Activated naive CD4-positive, alpha-beta T cell treated with anti-CD3 and anti-CD28 coated beads, Interleukin-2, amount 10 ng/mL, durations not matched to agents 7 days and 5 days (primary cell): Measurements from ENCODE around the gene SERPING1.

ENCODE experiments used
- CTCF ChIA-PET: fragments of 350-600 bp; sonication (Branson Sonifier 250); formaldehyde crosslinking; loops from one replicate; lab custom pipeline; 2021; ENCODE audit warnings: antibody characterized with exemption; lab: Charles Lee
- DNase-seq: peaks from one replicate; pipeline ENCODE4 v3.0.0-alpha.2; 2020
- H3K27ac Mint-ChIP-seq: one replicate; pipeline ENCODE4 v1.8.0; 2021; ENCODE audit warnings: mild to moderate bottlenecking, moderate library complexity, mixed read lengths
- H3K27me3 Mint-ChIP-seq: one replicate; pipeline ENCODE4 v1.8.0; 2021; ENCODE audit warnings: mild to moderate bottlenecking, mixed read lengths
- H3K36me3 Mint-ChIP-seq: one replicate; pipeline ENCODE4 v1.8.0; 2021; ENCODE audit warnings: mixed read lengths
- H3K4me1 Mint-ChIP-seq: one replicate; pipeline ENCODE4 v1.8.0; 2021; ENCODE audit warnings: mixed read lengths
- H3K4me3 Mint-ChIP-seq: one replicate; pipeline ENCODE4 v1.8.0; 2021; ENCODE audit warnings: mild to moderate bottlenecking, moderate library complexity, mixed read lengths
- H3K9me3 Mint-ChIP-seq: one replicate; pipeline ENCODE4 v1.8.0; 2021; ENCODE audit warnings: mixed read lengths

Gene SERPING1

DNA sequence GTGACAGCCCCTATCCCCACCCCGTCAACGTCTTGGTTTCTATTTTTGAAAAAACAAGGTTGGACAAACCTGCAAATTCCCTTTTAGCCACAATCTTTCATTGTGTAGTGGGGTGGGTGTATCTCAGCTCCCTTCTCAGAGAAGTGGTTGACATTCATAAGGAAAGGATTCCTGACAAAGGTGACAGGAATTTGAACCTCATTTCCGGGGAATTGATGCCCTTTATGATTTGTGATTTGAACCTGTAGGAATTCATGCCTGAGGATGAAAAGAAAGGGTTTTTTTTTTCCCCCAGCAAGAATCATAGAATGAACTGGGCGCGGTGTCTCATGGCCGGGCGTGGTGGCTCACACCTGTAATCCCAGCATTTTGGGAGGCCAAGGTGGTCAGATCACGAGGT, 37.8 kb downstream of the SERPING1 start:
- Mint-ChIP-seq H3K4me1 (peaks cover 18% of the 10 kb centered on the region), H3K27ac (no peak overlapping the region), H3K27me3 (peaks cover 78% of the 10 kb centered on the region), H3K36me3 (no peaks in the 10 kb centered on the region), H3K9me3 (no peaks in the 10 kb centered on the region), H3K4me3 (no peak overlapping the region)
- no peak for DNase-seq
- CTCF ChIA-PET: interaction anchor here (0.7 to 1.2 kb wide), 2 partner anchors 9 to 13 kb away, joined by 3 to 4 read pairs; no protein-coding TSS in a partner anchor

DNA sequence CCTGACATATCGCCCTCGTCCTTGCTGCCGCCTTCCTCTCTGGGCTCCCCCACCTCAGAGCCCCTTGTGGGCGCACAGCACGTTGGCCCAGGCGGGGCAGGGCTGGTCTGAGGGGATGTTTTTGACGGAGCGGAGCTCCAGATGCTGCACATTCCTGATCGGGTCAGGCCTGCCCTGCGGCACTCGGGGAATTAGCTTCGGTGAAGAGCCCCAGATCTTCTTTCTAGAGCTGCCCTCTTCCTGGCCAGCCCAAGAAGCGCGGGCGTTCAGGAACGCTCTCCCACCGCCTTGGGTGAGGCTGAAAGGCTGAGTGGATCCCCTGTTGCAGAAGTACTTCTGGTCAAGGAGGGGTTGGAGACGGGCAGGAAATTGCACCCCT, 40.1 kb downstream of the SERPING1 start:
- no peaks in the 10 kb centered on the region for H3K36me3 Mint-ChIP-seq

DNA sequence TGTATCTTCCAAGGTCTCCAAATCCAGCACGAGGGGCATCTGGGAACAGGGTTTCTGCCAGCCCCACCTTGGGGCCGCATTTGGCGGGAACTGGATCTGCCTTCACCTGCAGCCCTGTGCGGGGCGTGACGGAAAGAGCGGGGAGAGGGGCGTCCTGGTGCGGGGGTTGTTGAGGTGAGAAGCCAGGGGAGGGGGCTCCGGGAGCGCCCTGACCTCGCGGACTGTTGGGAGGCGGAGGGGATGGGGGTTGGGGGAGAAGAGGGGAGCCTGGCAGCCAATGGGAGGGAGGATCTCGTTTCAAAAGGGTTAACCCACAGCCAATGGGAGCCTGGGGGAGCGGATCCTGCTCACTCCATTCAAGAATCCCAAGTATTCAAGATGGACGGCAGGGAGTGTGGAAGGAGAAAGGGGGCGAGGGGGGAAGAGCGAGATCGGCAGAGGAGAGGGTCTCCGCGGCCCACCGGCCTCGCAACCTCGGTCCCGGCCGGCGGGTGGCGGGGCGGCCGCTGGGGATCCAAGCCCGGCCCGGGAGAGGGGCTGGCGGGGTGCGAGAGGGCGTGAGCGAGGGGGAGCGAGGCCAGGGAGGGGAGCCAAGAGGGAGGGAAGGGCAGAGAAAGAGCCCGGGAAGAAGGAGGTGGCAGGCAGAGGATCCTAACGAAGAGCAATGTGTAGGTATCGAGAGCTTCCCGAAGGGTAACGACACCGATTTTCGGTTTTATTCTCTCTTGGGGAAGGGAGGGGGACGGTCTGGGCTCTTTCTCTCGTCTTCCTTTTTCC, 40.7 kb downstream of the SERPING1 start:
- CTCF ChIA-PET: interaction anchor here (1.0 to 7.6 kb wide), 6 partner anchors 10 to 180 kb away, joined by 3 to 266 read pairs (median 28); partner anchors contain the start of genes RTN4RL2 and UBE2L6
- Mint-ChIP-seq H3K4me1 (peaks cover 28% of the 10 kb centered on the region), H3K27me3 (peaks cover 76% of the 10 kb centered on the region), H3K36me3 (no peaks in the 10 kb centered on the region), H3K9me3 (no peaks in the 10 kb centered on the region), H3K27ac (peak overlapping the region; percentile 70), H3K4me3 (peak overlapping the region; percentile 83)
- peak; percentile 45 for DNase-seq

More for the DNA sequence above, 40.1 kb downstream of the SERPING1 start:
- CTCF ChIA-PET: interaction anchor here (1.5 to 2.1 kb wide), 2 partner anchors 69 to 163 kb away, joined by 6 to 13 read pairs; partner anchors contain the start of gene UBE2L6
- DNase-seq: no peak
- no peak overlapping the region for H3K27ac Mint-ChIP-seq
- no peaks in the 10 kb centered on the region for H3K9me3 Mint-ChIP-seq
- H3K27me3 Mint-ChIP-seq: peaks cover 76% of the 10 kb centered on the region
- peaks cover 28% of the 10 kb centered on the region for H3K4me1 Mint-ChIP-seq
- H3K4me3 Mint-ChIP-seq: peak overlapping the region; percentile 83

DNA sequence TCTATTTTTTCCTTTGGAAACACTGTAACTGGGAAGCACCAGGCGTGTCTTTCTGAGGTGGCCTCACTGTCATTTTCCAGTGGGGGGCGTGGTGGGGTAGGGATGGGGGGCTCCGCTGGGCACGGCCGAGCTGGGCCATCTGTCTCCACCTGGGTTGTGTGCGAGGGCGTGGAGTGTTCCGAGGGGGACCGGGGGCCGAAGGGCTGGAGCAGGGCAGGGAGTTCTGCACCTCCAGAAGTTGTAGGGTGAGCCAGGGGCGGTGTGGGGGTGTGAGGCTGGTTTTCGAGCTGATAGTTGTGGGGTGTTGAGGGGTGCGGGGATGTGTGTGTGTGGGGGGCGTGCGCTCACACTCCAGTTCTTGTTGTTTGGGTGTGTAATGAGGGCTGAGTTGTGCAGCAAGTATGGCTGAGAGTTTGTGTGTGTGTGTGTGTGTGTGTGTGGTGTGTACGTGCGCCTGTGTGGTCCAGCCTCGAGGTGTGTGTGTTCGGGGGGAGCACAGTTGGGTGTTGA, 41.4 kb downstream of the SERPING1 start:
- DNase-seq: peak; percentile 30
- CTCF ChIA-PET: interaction anchor here (1.0 to 7.6 kb wide), 9 partner anchors 8 to 885 kb away, joined by 3 to 266 read pairs (median 8); partner anchors contain the start of genes RTN4RL2 and UBE2L6
- Mint-ChIP-seq H3K9me3 (no peaks in the 10 kb centered on the region), H3K27ac (no peak overlapping the region), H3K36me3 (no peaks in the 10 kb centered on the region), H3K4me1 (peaks cover 28% of the 10 kb centered on the region), H3K27me3 (peaks cover 76% of the 10 kb centered on the region), H3K4me3 (peak overlapping the region; percentile 83)

DNA sequence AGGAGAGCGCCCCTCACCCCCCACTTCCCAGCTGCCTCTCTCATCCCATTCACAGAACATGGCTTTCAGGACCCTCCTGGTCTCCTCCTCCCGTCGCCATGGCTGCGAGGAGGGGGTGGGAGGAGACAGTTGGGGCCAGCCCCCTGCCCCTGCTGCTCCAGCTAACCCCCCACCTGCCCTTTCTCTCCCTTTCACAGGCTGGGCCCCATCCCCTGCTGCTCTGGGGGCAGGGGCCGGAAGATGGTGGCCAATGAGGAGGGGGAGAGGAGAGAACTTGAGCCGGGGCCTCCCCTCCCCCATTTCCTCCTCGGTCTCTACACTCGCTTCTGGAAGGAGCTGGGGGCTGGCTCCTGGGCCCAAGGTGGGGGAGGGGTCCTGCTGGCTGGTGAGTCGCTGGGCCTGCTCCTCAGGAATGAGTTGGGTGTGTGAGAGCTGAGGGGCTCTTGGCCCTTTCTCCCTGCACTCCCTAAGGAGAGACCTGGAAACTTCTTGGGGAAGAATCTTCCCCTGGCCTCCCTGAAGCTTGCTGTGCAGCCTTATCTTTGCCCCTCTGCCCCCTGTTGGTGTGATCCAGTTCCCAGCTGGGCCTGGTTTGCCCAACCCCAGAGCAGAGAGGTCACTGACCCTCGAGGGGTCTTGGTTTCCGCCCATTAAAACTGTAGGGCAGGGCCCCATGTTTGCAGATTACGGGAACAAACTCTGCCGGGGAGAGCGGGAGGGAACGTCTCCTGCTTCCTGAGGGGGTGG, 42.0 kb downstream of the SERPING1 start:
- Mint-ChIP-seq H3K9me3 (no peaks in the 10 kb centered on the region), H3K36me3 (no peaks in the 10 kb centered on the region), H3K4me1 (peaks cover 28% of the 10 kb centered on the region)

DNA sequence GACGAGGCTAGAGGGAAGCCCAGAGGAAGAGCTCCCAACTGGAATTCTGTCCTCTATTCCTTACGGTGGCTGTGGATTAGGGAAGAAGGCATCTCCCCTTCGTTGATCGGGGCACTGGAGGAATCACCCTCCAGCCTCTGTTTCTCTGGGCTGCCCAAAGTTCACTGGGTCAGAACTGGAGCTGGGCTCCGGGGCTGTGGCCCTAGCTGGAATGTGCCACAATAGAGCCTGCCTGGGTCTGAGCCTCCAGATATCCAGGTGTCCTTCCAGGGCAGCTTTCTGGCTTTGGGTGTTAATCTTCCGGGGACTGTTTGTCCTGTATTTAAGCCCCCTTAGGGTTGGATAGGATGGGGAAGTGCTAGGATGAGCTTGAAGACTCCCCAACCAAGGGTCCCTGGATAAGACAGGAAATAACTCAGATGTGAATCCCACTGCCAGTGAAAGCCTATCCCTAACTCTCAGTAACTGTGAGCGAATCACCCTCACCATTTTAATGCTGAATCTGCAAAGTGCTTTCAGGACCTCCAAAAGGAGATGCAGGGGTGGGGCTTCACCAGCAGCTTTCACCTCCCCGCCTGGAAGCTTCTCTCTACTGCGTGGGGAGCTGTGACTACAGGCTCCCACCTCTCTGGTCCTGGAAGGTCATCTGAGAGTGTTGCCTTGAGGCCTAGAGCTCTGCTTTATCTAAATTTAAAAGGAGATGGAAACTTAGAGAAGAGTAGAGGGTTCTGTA, 42.7 kb downstream of the SERPING1 start:
- H3K9me3 Mint-ChIP-seq: no peaks in the 10 kb centered on the region
- no peak for DNase-seq
- H3K4me3 Mint-ChIP-seq: peak overlapping the region; percentile 83
- peaks cover 72% of the 10 kb centered on the region for H3K27me3 Mint-ChIP-seq
- peaks cover 28% of the 10 kb centered on the region for H3K4me1 Mint-ChIP-seq
- H3K36me3 Mint-ChIP-seq: no peaks in the 10 kb centered on the region
- H3K27ac Mint-ChIP-seq: no peak overlapping the region
- CTCF ChIA-PET: interaction anchor here (0.7 to 7.6 kb wide), 25 partner anchors 8 to 1465 kb away, joined by 3 to 266 read pairs (median 4); partner anchors contain the start of genes RTN4RL2, TIMM10 and UBE2L6

More for the DNA sequence above, 42.0 kb downstream of the SERPING1 start:
- Mint-ChIP-seq H3K4me3 (peak overlapping the region; percentile 83), H3K27ac (peak overlapping the region; percentile 42), H3K27me3 (peaks cover 70% of the 10 kb centered on the region)
- CTCF ChIA-PET: interaction anchor here (1.0 to 7.6 kb wide), 14 partner anchors 8 to 1466 kb away, joined by 3 to 266 read pairs (median 4); partner anchors contain the start of genes RTN4RL2 and UBE2L6
- peak; percentile 39 for DNase-seq

DNA sequence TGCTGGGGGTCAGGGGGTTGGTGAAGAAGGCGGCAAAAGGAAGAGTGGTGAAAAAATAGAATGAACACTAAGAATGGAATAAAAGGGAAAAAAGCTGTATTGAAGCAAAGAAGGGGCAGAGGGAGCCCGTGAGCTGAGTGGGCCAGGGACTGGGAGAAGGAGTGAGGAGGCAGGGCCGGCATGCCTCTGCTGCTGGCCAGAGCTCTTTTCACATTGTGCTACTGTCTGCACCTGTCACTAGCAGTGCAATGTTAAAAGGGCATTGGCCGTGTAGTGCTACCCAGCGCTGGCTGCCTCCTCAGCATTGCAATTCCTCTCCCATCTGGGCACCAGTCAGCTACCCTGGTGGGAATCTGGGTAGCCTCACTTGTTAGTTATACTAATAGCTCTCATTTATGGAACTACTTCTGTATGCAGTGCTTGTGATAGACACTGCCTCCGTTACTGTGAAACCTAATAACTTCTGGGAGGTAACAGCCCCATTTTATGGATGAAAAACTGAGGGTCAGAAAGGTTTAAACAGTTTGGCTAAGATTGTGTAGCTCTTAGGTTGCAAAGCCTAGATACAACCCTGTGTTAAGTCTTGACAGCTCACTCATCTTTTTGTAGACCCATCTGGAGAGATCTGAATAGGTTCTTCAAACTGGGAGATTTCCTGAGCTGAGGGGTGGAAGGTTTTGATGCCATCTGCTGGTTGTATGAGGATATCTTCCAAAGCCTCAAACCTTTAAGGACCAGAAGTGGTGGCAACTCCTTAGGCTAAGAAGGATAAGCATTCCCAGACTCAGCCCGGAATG, 43.7 kb downstream of the SERPING1 start:
- Mint-ChIP-seq H3K4me3 (no peak overlapping the region), H3K36me3 (no peaks in the 10 kb centered on the region), H3K27ac (no peak overlapping the region), H3K4me1 (peaks cover 32% of the 10 kb centered on the region), H3K27me3 (peaks cover 81% of the 10 kb centered on the region), H3K9me3 (no peaks in the 10 kb centered on the region)
- peak; percentile 47 for DNase-seq
- CTCF ChIA-PET: interaction anchor here (0.6 to 7.6 kb wide), 24 partner anchors 10 to 298 kb away, joined by 3 to 266 read pairs (median 4); partner anchors contain the start of genes CLP1, RTN4RL2 and UBE2L6

DNA sequence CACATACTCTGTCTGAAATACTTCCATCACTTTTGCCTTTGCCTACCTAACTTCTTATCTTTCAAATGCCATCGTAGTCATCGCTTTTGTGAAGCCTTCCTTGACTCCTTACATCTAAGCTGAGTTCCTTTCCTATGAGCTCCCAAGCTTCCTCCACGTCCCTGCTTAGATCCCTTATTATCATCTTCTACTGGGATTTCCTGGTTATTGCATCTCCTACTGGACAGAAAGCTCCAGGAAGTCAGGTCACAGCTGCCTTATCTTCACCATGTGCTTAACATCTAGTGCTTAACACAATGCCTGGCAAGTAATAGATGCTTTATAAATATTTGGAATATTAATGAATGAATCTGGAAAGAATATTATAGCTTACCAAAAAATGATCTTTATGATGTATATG, 46.3 kb downstream of the SERPING1 start:
- H3K27ac Mint-ChIP-seq: no peak overlapping the region
- H3K36me3 Mint-ChIP-seq: no peaks in the 10 kb centered on the region
- no peak for DNase-seq
- peaks cover 81% of the 10 kb centered on the region for H3K27me3 Mint-ChIP-seq
- H3K4me1 Mint-ChIP-seq: peaks cover 44% of the 10 kb centered on the region
- CTCF ChIA-PET: interaction anchor here (0.9 to 7.6 kb wide), 24 partner anchors 9 to 881 kb away, joined by 3 to 266 read pairs (median 6); partner anchors contain the start of genes CLP1, SLC43A1 and UBE2L6
- no peak overlapping the region for H3K4me3 Mint-ChIP-seq
- no peaks in the 10 kb centered on the region for H3K9me3 Mint-ChIP-seq

DNA sequence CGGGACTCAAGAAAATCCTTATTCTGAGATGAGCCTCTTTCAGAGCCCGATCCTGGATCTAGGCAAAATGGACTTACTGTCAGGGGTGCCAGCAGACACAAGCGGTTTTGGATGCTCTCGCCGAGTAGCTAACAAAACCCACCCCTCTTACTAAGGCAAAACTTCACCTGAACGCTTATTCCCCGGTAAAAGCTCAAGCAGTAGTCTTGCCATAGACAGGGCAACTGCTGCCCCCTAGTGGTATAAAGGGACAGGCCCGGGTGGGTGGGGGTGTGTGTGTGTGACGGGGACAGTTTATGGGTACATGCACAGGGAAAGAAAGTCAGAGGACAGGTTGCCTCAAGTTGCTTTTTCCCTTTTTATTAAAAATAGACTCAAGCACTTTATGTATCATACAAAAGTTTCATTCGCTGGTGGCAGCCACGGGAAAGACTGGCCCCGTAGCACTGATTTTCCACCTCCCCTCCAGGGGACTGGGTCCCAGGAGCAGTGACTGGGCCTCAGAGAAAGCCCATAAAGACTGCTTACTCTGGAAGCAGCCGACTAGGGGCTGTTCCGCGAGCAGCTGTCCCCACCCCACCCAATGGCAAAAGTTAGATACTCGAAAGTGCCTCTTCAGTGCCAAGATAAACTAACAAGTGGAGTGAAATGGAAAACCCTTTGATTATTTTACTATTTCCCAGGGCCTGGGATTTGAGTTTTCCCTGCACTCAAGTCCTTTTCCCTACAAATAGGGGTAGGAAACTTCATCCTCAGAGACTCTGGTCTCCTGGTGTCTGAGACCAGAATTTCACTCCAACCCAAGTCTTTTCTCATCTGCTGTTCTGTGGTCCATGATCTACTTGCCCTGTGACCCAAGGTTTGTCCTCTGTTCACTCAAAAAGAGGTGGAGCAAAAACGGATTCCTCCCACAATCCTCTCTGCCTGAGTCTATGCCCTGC, 47.5 kb downstream of the SERPING1 start:
- peak; percentile 92 for DNase-seq
- no peaks in the 10 kb centered on the region for H3K9me3 Mint-ChIP-seq
- no peaks in the 10 kb centered on the region for H3K36me3 Mint-ChIP-seq
- peaks cover 81% of the 10 kb centered on the region for H3K27me3 Mint-ChIP-seq
- peaks cover 47% of the 10 kb centered on the region for H3K4me1 Mint-ChIP-seq
- CTCF ChIA-PET: interaction anchor here (0.6 to 7.6 kb wide), 33 partner anchors 9 to 879 kb away, joined by 3 to 266 read pairs (median 4); partner anchors contain the start of genes CLP1, SLC43A1 and UBE2L6
- H3K4me3 Mint-ChIP-seq: no peak overlapping the region
- no peak overlapping the region for H3K27ac Mint-ChIP-seq

DNA sequence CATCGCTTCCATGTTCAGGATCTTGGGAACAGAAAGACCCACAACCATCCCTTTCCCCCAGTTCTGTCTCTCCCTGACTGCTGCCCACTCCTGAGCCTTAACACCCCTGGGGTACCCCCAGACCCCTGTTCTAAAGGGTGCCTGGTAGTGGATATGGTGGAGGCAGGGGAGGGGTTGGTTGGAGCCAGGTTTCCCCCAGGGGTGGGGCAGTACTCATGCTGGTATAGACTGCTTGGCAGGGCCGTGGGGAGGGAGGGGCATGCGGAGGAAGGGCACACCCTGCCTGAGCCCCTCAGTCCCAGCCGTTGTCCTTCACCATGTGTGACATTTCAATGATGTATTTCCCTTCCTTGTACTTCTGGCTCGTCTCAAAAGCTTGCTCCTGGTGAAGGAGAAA, 48.2 kb downstream of the SERPING1 start:
- Mint-ChIP-seq H3K9me3 (no peaks in the 10 kb centered on the region), H3K4me1 (peaks cover 51% of the 10 kb centered on the region), H3K36me3 (no peaks in the 10 kb centered on the region), H3K27ac (no peak overlapping the region), H3K4me3 (no peak overlapping the region), H3K27me3 (peaks cover 82% of the 10 kb centered on the region)
- no peak for DNase-seq
- CTCF ChIA-PET: interaction anchor here (1.7 to 7.6 kb wide), 6 partner anchors 74 to 189 kb away, joined by 7 to 266 read pairs (median 16); partner anchors contain the start of gene UBE2L6

DNA sequence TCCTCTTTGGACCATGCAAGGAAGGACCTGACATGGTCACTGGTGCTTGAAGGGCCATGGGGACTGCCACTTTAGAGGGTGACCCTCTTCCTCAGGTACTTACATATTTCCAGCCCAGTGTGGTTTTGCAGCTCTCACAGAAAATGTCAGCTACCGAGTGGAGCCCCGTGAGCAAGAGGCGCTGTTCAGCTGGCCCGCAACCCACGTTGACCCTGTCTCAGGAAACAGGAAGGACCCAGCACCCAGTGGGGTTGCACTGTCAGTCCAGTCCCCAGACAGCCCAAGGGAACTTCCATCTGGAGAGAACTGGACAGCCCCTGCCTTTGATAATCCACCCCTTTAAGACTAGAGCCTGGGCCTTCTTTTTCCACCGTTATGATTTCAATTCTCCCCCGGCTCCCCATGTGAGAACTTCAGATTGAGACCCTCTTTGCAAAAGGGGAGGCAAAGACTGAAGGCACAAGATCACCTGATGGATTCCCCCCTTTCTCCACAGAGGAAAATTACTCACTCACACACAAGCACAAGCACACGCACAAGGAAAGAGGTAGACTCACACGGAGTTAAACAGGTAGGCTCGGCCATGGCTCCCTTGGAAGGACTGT, 48.8 kb downstream of the SERPING1 start:
- Mint-ChIP-seq H3K4me3 (no peak overlapping the region), H3K27ac (no peak overlapping the region)

More for the DNA sequence above, 48.8 kb downstream of the SERPING1 start:
- H3K36me3 Mint-ChIP-seq: no peaks in the 10 kb centered on the region
- CTCF ChIA-PET: interaction anchor here (0.7 to 1.7 kb wide), 4 partner anchors 78 to 173 kb away, joined by 3 to 8 read pairs (median 4); partner anchors contain the start of gene UBE2L6
- H3K27me3 Mint-ChIP-seq: peaks cover 78% of the 10 kb centered on the region
- H3K9me3 Mint-ChIP-seq: no peaks in the 10 kb centered on the region
- peaks cover 51% of the 10 kb centered on the region for H3K4me1 Mint-ChIP-seq
- no peak for DNase-seq
